HG03565 (cell line): Measurements from ENCODE around the gene UPB1.

Experiments
- ATAC-seq: cut with Tn5 transposase; IDR thresholded peaks from one replicate; pipeline ENCODE4 v1.9.1; 2021; ENCODE audit warnings: mild to moderate bottlenecking, moderate library complexity; ENCODE audit not compliant: unreplicated experiment

UPB1 gene

DNA sequence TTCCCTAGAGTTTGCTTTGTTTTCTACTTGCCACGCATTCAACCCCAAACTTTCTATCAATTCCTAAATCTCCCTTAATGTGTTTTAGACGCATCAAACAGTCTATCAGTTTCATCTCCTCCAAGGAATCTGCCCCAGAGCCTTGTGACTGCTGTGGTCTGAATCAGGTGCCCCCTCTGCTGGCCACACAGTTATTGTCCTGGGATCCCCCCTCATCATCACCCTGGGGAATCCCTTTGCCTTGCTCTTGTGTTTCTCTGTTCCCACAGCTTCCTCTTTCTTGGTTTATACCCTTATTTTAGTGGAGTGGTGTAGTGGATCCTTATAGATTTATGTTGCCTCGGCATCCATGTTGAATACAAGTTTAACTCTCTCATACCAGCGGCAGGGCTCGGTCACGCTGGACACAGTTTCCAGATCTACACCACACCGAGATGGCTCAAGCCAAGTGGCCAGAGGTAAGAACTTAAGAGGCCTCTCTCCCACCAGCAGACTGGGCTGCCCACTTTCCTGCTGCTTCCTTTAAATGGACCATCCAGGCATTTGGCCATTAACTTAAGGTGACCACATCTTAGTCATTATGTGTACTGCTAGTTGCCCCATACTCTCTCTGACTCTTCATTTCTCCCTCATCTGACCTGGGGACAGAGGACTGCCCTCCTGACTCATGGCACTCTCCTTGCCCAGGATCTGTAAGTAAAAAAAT, 8.2 kb downstream of the UPB1 start:
- peak; percentile 39 for ATAC-seq

DNA sequence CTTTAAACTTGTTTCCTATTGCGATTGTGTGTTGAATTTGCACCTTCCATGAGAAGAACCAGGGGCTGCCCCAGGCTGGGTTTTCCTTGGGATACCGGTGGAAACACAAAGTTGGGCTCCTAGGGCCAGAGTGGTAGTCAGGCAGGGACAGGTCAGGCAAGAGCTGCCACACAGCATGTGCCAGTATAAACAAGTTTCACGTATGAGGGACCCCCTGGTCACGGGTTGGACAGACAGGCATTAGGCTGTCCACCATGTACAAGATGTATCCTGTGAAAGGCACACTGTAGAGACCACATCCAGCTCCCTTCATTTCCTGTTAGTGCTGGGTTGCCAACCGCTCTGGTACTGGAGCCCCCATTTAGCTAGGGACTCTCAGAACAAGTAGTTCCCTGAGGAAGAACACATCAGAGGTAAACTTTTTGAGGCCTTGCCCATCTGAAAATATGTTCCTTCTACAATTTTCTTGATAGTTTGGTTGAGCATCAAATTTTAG, 8.8 kb downstream of the UPB1 start:
- no peak for ATAC-seq

DNA sequence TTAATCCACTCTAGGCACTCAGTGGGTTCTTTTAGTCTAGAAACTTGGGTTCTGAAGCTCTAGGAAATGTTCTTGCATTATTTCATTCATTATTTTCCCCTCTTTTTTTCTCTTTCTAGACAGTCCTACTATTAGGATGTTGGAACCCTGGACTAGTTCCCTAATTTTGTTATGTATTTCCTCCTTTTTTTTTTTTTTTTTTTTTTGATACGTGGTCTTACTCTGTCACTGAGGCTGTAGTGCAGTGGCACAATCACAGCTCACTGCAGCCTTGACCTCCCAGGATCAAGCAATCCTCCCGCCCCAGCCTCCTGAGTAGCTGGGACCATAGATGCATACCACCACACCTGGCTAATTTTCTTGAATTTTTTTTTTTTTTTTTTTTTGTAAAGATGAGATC, 9.4 kb downstream of the UPB1 start:
- ATAC-seq = no peak

DNA sequence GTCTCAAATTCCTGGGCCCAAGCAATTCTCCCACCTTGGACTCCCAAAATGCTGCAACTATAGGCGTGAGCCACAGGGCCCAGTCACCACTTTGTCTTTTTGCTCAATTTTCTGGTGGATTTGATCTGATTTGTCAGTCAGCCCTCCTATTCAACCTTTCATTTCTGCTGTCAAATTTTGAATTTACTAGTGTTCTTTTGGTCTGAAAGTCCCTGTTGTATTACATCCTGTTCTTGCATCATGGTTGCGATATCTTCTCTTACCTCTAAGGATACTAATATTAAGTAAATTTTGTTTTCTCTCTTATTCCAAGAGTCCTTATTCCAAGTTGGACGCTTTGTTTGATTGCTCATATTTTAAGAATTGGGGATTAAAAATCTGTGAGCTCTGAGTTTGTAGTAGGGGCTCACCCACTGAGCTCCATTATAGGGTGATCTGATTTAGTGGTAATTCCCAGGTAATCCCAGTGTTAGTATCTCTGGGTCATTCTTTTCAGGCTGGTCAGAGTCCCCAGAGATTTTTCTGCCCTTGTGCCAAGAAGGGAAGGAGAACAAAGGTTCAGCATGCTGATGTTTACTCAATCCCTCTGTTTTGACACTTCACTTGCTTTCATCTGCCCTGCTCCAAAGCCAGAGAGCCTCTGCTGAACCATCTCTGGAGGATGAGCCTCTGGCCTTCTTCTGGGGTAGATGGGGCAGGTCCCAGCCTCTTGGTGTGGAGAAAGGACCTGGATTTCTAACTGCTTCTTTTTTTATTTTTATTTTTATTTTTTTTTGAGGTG, 10.0 kb downstream of the UPB1 start:
- ATAC-seq = no peak

DNA sequence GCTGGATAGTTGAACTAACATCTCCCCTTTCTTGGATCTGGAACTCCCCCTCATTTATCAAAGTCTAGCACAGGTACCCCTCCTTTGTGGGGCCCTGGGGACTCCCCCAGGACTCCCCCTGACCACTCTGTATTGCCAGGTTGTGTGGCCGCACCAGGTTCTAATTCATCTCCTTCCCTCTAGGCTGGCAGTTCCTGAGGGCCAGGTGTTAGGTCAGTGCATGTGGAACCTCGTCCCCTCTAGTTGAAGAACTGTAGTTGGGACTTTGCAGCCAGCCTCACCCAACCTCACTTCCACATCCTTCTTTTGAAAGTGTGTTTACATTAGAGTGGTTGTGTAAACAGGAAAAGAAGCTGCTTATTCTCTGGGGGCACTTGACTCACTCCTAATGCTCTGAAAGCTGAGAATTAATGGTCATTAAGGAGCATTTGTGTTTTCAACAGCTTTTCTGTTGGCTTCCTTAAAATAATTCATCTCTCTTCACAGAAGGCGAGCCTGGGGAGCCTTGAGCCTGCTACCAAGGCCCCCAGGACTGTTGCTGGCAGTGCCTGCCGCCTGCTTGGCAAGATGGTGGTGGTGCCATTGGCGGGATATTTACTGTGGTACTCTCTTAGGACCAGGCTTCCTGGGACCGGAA, 11.8 kb downstream of the UPB1 start:
- no peak for ATAC-seq

DNA sequence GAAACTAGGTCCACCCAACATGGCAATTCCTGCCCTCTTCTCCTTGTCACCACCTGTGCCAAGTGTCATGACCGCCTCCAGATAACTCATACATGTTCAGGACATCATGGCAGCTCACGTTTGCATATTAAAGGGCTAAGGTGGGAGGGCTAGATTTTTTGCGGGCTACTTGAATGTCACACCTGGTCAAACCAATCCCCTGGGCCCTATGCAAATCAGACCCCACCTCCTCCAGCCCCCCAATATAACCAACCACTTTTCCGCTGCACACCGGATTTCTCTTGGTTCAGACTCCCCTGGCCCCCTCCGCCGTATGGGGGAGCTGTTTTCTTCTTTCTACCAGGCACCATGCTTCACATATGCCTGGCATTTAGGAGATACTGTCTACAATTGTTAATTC, 12.6 kb downstream of the UPB1 start:
- ATAC-seq = no peak

DNA sequence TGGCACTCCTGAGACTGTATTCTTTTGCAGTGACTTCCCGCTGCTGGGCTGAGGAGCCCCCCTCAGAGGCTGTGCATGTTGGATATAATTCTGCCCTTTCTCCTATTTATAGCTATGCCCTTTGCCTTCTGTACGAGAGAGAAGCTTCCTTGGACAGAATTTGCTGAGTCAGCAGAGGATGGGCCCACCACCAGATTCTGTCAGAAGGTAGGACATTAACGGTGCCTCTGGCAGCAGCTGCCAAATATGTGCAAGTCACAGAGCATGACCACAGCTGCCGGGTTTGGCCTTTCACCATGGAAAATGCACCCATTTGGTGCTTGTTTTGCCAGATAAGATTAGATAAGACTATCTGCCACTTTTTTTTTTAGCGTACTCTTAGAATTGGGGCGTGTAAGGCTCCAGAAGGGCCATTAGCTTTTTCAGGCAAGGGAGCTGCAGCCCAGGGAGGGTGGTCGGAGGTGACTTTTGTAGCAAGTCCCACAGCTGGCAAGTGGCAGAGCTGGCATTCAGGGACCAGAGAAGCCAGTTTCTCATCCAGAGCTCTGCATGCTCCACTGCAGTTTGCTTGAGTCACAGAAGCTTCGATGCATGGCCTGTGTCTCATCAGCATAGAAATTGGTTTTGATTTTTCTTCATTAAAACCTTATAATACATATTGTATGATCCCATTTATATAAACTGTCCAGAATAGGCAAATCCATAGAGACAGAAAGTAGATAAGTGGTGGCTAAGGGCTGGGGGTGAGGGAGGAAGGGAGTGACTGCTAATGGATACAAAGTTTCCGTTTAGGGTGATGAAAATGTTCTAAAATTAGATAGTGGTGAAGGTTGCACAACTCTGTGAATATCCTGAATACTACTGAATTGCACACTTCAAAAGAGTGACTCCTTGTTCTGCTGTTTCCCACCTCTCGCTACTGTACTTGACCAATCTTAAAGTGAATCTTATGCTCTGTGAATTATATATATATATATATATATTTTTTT, 15.8 kb downstream of the UPB1 start:
- no peak for ATAC-seq

DNA sequence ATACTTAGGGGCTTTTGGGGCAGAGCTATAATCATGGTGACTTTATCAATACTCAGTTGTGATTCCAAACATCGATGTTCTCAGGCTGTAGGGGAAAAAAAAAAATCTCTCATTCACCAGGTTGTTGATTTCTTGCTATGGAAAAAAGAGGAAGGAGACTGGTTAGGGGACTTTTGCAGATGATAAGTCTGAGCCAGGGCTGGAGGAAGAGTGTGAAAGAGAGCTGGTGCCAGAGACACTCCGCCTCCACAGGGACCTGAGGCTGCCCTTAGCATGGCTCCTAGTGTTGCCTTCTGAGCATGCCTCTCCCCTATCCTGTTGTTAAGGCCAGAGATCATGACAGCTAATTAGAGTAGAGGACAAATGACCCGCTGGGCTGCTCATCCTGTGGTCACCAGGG, 16.9 kb downstream of the UPB1 start:
- no peak for ATAC-seq

DNA sequence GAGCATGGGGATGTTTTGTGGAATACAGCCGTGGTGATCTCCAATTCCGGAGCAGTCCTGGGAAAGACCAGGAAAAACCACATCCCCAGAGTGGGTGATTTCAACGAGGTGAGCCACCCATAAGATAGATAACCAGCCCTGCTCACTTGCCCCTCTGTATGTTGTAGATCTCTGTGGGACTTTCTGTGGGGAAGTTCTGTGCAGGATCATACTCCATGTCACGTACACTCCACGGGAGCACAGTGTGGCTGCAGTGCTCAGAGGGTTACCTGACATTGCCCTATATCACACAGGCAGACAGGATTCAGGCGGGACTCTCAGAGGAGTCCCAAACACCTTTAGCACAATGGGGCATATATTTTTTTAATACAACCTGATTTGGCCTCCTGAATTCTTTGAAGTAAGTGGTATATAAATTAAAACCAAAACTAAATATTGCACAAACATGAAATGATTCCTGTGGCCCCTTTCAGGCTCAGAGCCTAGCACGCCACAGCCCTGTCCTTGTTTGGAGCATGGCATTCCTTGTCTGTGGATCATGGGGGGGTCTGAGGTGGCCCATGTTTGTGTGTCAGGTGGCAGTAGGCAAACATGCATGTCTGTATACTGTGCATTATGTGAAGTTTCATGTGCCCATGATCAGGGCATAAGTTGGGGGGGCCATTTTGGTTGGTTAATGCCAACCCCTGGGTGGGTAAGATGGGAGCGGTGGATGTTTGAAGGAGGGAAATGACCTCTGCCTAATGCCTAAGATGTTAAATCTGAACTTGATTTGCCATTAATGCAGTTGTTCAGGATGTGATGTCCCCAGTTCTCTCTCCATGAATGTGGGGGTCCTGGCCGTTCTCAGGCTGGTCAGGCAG, 18.5 kb downstream of the UPB1 start:
- ATAC-seq = no peak

DNA sequence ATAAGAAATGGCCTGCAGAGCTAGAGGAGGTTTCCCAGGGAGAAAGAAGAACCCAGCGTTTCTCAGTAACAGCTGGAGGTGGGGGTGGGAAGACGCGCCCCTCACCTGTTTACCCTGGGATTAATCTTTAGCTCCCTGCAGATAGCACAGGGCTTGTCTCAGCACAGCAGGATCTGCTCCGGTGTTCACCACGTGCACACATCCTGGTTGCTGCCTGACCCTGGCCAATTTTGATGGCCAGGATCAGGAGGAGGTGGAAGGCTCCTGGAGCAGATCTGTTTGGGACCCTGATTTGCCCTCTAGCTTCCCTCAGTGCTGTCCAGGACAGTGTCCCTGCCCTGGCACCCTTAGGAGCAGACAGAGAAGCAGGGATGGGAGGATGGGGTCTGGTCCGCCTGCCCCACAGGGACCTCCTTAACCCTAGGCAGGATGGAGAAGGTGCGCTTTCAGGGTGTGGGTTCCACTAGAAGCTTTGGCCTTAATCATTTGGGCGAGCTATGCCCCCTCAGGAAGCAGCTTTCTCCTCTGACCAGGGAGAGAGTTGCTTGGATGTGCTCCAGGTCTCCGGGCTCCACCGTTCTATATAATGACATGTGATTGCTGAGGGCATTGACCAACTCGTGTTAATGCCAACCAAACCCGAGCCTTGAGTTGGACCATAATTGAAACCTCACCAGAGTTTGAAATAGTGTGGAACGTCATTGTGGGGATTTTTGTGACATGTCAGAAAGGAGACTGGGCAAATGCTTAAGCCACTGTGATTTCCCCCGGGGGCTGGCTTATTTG, 19.3 kb downstream of the UPB1 start:
- ATAC-seq = no peak

DNA sequence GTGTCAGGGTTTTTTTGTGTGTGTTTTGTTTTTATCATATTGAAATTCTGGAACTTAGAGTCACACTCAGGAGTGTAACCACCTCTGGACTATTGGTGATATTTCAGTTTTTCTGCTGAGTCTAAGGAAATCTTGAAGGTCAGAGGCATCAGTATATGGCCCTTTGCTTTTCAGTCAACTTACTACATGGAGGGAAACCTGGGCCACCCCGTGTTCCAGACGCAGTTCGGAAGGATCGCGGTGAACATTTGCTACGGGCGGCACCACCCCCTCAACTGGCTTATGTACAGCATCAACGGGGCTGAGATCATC, 19.9 kb downstream of the UPB1 start:
- ATAC-seq = no peak

DNA sequence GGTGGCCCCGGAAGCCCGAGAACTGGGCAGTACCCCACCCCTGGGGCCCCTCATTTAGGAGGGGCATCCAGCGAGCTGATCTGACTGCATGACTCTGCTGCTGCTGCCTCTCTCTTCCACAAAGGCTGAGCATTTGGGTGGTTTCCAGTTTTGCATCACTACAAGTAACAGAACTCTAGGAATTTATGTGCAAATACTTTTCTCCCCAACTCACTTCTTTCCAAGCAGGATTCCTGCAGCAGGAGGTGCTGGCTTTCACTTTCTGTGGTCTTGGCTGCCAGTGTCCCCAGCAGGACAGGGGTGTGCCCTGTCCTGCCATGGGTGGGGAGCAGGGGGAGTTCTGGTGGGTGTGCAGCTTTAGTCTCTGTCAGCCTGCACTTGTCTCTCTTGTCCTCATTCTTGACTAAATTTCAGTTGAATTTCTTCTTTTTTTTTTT, 21.2 kb downstream of the UPB1 start:
- no peak for ATAC-seq

DNA sequence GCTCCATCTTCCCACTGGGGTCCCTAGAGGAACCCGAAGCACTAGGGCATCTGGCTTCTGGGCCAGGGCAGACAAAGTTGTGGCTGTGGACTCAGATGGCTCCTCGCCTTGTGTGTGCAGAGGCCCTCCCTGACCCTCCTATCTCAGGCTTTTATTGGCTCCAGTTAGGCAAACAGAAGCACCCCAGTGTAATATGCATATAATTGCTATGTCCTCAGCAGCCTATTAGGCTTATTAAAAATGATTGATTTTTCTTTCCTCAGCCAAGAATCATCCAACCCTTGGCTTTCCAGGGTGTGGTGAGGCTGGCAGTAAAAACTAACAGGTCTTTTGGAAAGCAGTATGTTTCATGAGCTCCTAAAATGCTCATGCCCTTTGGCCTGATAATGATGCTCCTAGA, 22.3 kb downstream of the UPB1 start:
- ATAC-seq = no peak

DNA sequence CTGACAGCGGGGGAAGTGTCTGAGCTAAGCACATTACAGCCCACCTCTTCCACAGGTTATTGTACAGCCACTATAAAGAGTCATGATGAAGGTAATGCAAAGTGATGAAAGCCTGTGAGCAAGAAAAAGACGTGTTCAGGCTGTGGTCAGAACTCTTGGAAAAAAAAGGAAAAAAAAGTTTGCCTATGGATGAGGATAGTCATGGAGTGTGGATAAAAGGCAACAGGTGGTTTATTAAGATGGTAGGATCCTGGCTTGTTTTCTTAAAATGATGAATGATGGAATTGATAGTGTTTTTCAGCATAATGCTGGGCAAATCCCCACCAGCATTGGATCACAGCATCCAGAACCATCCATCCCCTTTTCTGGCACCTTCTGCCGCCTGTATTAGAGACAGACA, 23.1 kb downstream of the UPB1 start:
- ATAC-seq = no peak

DNA sequence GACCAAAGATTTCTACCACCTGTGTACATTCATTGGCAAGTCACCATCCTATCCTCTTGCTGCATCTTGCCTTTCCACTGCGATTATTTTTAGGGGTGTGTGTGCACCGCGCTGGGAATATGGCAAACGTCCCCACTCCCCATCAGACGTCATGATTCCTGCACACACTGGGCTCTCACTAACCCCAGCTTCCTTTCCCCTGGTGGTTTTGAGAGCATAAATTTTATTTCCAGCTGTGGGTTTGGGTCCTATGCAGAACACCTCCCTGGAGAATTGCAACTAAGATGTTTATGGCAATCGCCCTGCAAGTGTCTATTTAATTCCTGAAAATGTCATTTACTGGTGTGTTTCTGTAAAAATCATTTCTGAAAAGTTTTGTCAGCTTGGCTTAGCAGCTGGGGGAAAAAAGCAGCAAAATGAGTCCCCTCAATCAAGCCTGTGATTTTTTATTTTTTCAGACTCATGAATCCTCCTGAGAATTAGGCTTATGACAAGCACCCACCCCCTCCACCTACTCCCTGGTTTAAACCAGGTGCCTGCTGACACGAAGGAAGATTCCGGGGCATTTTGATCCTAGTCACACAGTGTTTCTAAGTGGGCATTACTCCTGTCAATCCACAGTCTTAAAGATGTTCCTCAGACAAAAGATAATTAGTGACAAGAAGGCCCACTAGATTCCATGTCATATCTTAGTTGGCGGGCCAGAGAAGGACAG, 23.8 kb downstream of the UPB1 start:
- no peak for ATAC-seq

DNA sequence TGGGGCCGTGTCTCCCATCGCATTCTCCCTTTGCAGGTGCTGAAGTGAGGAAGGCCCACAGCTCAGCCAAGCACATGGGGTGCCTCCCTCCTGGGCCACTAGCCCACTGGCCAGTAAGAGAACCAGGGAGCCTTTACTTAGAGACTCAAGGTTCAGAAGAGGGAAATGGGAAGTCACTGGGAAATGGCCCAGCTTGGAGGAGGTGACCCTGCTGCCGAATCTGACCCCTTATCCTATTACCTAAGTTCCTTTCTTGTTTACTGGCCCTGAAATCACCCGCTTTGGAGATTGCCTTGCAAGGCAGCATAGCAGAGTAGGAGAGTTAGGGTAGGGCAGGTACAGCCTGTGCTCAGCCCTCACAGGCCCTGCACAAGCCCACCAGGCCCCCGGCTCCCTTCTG, 24.4 kb downstream of the UPB1 start:
- no peak for ATAC-seq

DNA sequence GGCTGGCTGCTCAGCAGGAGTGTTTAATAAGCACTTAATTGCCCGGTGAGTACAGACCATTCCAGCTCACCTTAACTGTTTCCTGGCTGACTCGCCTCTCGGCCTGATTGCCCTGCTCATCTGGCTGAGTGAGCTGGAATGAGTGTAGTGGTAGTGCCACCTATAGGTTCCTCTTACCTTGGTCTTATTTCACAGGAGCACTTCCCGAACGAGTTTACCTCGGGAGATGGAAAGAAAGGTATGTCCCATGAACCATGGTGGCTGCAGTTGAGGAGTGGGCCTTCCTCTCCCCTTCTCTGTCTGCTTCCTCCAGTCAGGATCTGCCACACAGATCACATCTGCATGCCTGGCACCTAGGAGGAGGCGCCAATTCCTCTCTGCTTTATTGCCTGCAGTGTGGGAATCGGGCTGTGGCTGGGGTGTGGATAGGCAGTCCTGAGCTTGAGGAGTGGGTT, 26.7 kb downstream of the UPB1 start:
- ATAC-seq = no peak

DNA sequence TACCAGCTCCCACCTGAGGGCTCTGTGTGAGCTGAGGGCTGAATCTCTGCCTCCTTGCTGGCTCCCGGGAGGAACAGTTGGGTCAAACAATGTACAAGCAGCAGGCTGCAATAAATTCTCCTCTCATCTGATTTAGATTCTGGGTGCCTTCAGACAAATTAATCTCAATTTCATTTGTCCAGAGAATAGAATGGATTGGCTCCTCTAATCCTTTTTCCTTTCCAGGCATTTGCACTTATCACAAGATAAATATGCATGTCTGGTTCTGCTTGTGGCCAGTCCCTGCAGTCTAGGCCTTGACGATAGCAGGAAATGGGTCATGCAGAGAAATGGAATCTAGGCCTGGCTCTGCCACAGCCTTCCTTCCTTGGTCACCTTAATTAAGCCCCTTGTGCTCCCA, 28.7 kb downstream of the UPB1 start:
- no peak for ATAC-seq
